Thoracic aorta (tissue), 2 donors: ENCODE measurements around the gene KIAA0930. TPM values are rescaled to one million over a fixed set of nuclear protein-coding genes. Genes with fewer than 3 reads are reported as not detected.

ENCODE experiments used
- ATAC-seq: fragments of 150-250 bp; one replicate; pipeline ENCODE4 v1.8.0; 2017; ENCODE audit warnings: low read depth; ENCODE audit not compliant: insufficient number of reproducible peaks, low FRiP score
- DNase-seq: peaks from one replicate; pipeline ENCODE4 v3.0.0-alpha.2; 2020; ENCODE audit warnings: low spot score
- H3K27ac ChIP-seq, 2 donors: fragments of 200-600 bp; sonication (generic); 1 replicate in 1 of 2; 2 replicates in 1 of 2; pipeline ENCODE4 v1.5.1; 2016; ENCODE audit warnings: mild to moderate bottlenecking in 2 of 2, moderate library complexity in 2 of 2
- H3K27me3 ChIP-seq: fragments of 200-600 bp; sonication (generic); replicated peaks from 2 replicates; pipeline ENCODE4 v1.6.0; 2016; ENCODE audit warnings: mild to moderate bottlenecking; ENCODE audit not compliant: insufficient read depth
- H3K36me3 ChIP-seq: fragments of 200-600 bp; sonication (generic); one replicate; pipeline ENCODE4 v1.5.1; 2016
- H3K4me1 ChIP-seq, 2 donors: fragments of 200-600 bp; sonication (generic); 1 replicate in 1 of 2; 2 replicates in 1 of 2; pipeline versions ENCODE4 v1.5.1 to v1.6.0; 2016; ENCODE audit warnings: low read depth in 2 of 2, mild to moderate bottlenecking in 1 of 2; ENCODE audit not compliant: control insufficient read depth in 1 of 2
- H3K4me3 ChIP-seq: fragments of 200-600 bp; sonication (generic); 2 replicates; pipeline ENCODE4 v1.5.1; 2016; ENCODE audit warnings: mild to moderate bottlenecking
- H3K9me3 ChIP-seq: fragments of 200-600 bp; sonication (generic); 2 replicates; pipeline ENCODE4 v1.5.1; 2016
- CTCF ChIP-seq: fragments of 200-600 bp; sonication (generic); IDR thresholded peaks from one replicate; pipeline ENCODE4 v1.5.1; 2019; ENCODE audit warnings: antibody characterized with exemption
- total RNA-seq, 2 donors: library from RNA; depleted of rRNA; stranded (reverse); fragments of >200 nt; gene quantifications; one replicate each; pipeline versions ENCODE4 v1.1.0 to v1.2.3, GENCODE V29; 2016

KIAA0930 gene
- total RNA-seq, 2 donors from 2014 or later: 76.9 to 99.1 TPM

- ATAC-seq: no peak
- no peak overlapping the region for H3K4me3 ChIP-seq
- H3K9me3 ChIP-seq: no peaks in the 10 kb centered on the region
- no peaks in the 10 kb centered on the region for H3K36me3 ChIP-seq
- H3K27ac ChIP-seq: no peak overlapping the region
- H3K27me3 ChIP-seq: no peaks in the 10 kb centered on the region
- peaks cover 0 to 4% of the 10 kb centered on the region in 2 donors for H3K4me1 ChIP-seq
- no peak for TF ChIP-seq CTCF
- DNase-seq: no peak
These were observed 6.9 kb downstream of the KIAA0930 start for GRCh38 chr22:45233827-45234226.

GRCh38 chr22:45233386-45233785 lies 7.3 kb downstream of the KIAA0930 start:
- Histone ChIP-seq H3K4me3 (no peak overlapping the region), H3K27ac (no peak overlapping the region), H3K36me3 (no peaks in the 10 kb centered on the region), H3K9me3 (no peaks in the 10 kb centered on the region), H3K27me3 (no peaks in the 10 kb centered on the region), H3K4me1 (no peaks in the 10 kb centered on the region)
- TF ChIP-seq CTCF: no peak
- DNase-seq (no peak), ATAC-seq (no peak)

- H3K27me3 ChIP-seq: no peaks in the 10 kb centered on the region
- no peak for TF ChIP-seq CTCF
- no peaks in the 10 kb centered on the region for H3K9me3 ChIP-seq
- no peaks in the 10 kb centered on the region for H3K36me3 ChIP-seq
- DNase-seq: no peak
- peaks cover 8 to 18% of the 10 kb centered on the region in 2 donors for H3K4me1 ChIP-seq
- H3K27ac ChIP-seq: no peak overlapping the region
- no peak overlapping the region for H3K4me3 ChIP-seq
- ATAC-seq: no peak
These were observed 9.4 kb downstream of the KIAA0930 start for GRCh38 chr22:45231293-45231692.

GRCh38 chr22:45230026-45230721 lies 10.5 kb downstream of the KIAA0930 start:
- peaks cover 8 to 28% of the 10 kb centered on the region in 2 donors for H3K4me1 ChIP-seq
- no peaks in the 10 kb centered on the region for H3K9me3 ChIP-seq
- DNase-seq: no peak
- no peak overlapping the region for H3K27ac ChIP-seq
- no peak overlapping the region for H3K4me3 ChIP-seq
- ATAC-seq: no peak
- TF ChIP-seq CTCF: no peak
- H3K36me3 ChIP-seq: no peaks in the 10 kb centered on the region
- no peaks in the 10 kb centered on the region for H3K27me3 ChIP-seq

- ATAC-seq (no peak), DNase-seq (no peak)
- Histone ChIP-seq H3K27me3 (no peaks in the 10 kb centered on the region), H3K36me3 (no peaks in the 10 kb centered on the region), H3K4me1 (peaks cover 8 to 28% of the 10 kb centered on the region in 2 donors), H3K9me3 (no peaks in the 10 kb centered on the region), H3K4me3 (no peak overlapping the region), H3K27ac (no peak overlapping the region)
- TF ChIP-seq CTCF: no peak
These were observed 11.5 kb downstream of the KIAA0930 start for GRCh38 chr22:45229181-45229580.
